ENCODE results near the gene CRIP3.

CRIP3 gene

GRCh38 chr6:43284991-43285781, 23.4 kb downstream of the CRIP3 start:
- Mint-ChIP-seq H3K4me3 (no peak overlapping the region), H3K9me3 (no peaks in the 10 kb centered on the region), H3K36me3 (no peaks in the 10 kb centered on the region), H3K4me1 (no peaks in the 10 kb centered on the region), H3K27ac (no peak overlapping the region), H3K27me3 (peaks cover 17% of the 10 kb centered on the region)

GRCh38 chr6:43283905-43284304, 24.7 kb downstream of the CRIP3 start:
- H3K27me3 Mint-ChIP-seq = peaks cover 17% of the 10 kb centered on the region
- H3K27ac Mint-ChIP-seq = no peak overlapping the region

DNA sequence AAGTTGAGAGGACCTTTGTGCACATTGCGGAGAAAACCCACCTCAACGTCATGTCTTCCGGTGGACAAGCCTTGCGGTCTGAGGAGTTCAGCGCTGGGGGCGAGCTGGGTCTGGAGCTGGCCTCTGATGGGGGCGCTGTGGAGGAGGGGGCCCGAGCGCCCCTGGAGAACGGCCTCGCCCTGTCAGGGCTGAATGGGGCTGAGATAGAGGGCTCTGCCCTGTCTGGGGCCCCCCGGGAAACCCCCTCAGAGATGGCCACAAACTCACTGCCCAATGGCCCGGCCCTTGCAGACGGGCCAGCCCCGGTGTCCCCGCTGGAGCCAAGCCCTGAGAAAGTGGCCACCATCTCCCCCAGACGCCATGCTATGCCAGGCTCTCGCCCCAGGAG, 25.1 kb downstream of the CRIP3 start:
- H3K36me3 Mint-ChIP-seq = no peaks in the 10 kb centered on the region
- H3K4me3 Mint-ChIP-seq = no peak overlapping the region
- H3K9me3 Mint-ChIP-seq = no peaks in the 10 kb centered on the region
- H3K27me3 Mint-ChIP-seq = peaks cover 17% of the 10 kb centered on the region
- H3K4me1 Mint-ChIP-seq = no peaks in the 10 kb centered on the region
- no peak overlapping the region for H3K27ac Mint-ChIP-seq

More at GRCh38 chr6:43283905-43284304, 24.7 kb downstream of the CRIP3 start:
- H3K4me1 Mint-ChIP-seq = no peaks in the 10 kb centered on the region
- no peak overlapping the region for H3K4me3 Mint-ChIP-seq
- H3K36me3 Mint-ChIP-seq = no peaks in the 10 kb centered on the region
- no peaks in the 10 kb centered on the region for H3K9me3 Mint-ChIP-seq

GRCh38 chr6:43282636-43283513, 25.8 kb downstream of the CRIP3 start:
- Mint-ChIP-seq H3K4me1 (no peaks in the 10 kb centered on the region), H3K36me3 (no peaks in the 10 kb centered on the region), H3K27me3 (peaks cover 17% of the 10 kb centered on the region), H3K9me3 (no peaks in the 10 kb centered on the region), H3K27ac (no peak overlapping the region), H3K4me3 (no peak overlapping the region)

DNA sequence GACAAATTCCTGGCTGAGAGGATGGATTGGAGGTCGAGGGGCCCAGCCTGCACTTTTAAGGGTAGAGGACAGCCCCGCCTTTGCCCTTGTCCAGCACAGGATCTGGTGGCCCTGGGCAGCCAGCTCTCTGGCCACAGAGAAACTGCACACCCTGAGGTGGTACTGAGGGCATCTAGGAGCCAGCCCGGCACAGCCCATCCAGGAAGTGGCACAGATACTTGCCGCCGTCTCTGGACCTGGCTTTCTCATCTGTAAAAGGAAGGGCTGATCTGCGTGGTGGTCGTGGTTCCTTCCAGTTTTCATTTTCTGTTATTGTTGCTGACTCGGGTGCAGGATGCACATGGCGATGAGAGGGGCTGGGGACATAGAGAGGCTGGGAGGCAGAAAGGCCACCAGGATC, 26.6 kb downstream of the CRIP3 start:
- no peaks in the 10 kb centered on the region for H3K36me3 Mint-ChIP-seq
- H3K4me1 Mint-ChIP-seq = no peaks in the 10 kb centered on the region
- no peak overlapping the region for H3K4me3 Mint-ChIP-seq
- no peaks in the 10 kb centered on the region for H3K9me3 Mint-ChIP-seq
- no peak overlapping the region for H3K27ac Mint-ChIP-seq
- peaks cover 17% of the 10 kb centered on the region for H3K27me3 Mint-ChIP-seq

GRCh38 chr6:43280234-43280633, 28.4 kb downstream of the CRIP3 start:
- H3K4me1 Mint-ChIP-seq = peaks cover 6% of the 10 kb centered on the region
- H3K27ac Mint-ChIP-seq = no peak overlapping the region

GRCh38 chr6:43278524-43279078, 30.0 kb downstream of the CRIP3 start:
- Mint-ChIP-seq H3K27ac (no peak overlapping the region), H3K4me3 (no peak overlapping the region), H3K9me3 (no peaks in the 10 kb centered on the region), H3K4me1 (peaks cover 6% of the 10 kb centered on the region), H3K36me3 (no peaks in the 10 kb centered on the region), H3K27me3 (peaks cover 10% of the 10 kb centered on the region)

More at GRCh38 chr6:43280234-43280633, 28.4 kb downstream of the CRIP3 start:
- H3K4me3 Mint-ChIP-seq = no peak overlapping the region
- H3K9me3 Mint-ChIP-seq = no peaks in the 10 kb centered on the region
- peaks cover 9% of the 10 kb centered on the region for H3K27me3 Mint-ChIP-seq
- H3K36me3 Mint-ChIP-seq = no peaks in the 10 kb centered on the region

GRCh38 chr6:43277643-43278523, 30.7 kb downstream of the CRIP3 start:
- Mint-ChIP-seq H3K36me3 (no peaks in the 10 kb centered on the region), H3K27me3 (peaks cover 10% of the 10 kb centered on the region), H3K9me3 (no peaks in the 10 kb centered on the region), H3K27ac (no peak overlapping the region), H3K4me3 (peak overlapping the region; percentile 13), H3K4me1 (peaks cover 6% of the 10 kb centered on the region)

DNA sequence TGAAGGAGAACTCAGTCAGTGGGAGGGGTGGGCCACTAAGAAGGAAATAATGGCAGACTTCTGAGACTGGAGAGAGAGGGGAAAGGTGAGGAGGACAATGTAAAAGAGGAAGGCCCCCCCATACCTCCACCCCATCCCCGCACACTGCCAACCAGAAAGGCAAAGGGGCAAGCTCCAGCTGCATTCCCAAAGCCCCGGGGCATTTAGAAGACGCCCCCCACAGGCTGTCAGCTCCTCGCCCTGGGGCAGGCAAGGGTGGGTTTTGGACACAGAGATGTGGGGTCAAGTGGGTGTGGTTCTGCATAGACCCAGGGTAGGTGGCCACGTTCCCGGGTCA, 31.4 kb downstream of the CRIP3 start:
- no peaks in the 10 kb centered on the region for H3K9me3 Mint-ChIP-seq
- H3K27ac Mint-ChIP-seq = no peak overlapping the region
- no peak overlapping the region for H3K4me3 Mint-ChIP-seq
- peaks cover 6% of the 10 kb centered on the region for H3K4me1 Mint-ChIP-seq
- H3K27me3 Mint-ChIP-seq = peaks cover 10% of the 10 kb centered on the region
- H3K36me3 Mint-ChIP-seq = no peaks in the 10 kb centered on the region

- peaks cover 10% of the 10 kb centered on the region for H3K27me3 Mint-ChIP-seq
- H3K4me1 Mint-ChIP-seq = peaks cover 6% of the 10 kb centered on the region
- no peak overlapping the region for H3K27ac Mint-ChIP-seq
- no peaks in the 10 kb centered on the region for H3K36me3 Mint-ChIP-seq
- no peaks in the 10 kb centered on the region for H3K9me3 Mint-ChIP-seq
- peak overlapping the region; percentile 88 for H3K4me3 Mint-ChIP-seq
Measured at GRCh38 chr6:43276577-43277305, 31.9 kb downstream of the CRIP3 start.

DNA sequence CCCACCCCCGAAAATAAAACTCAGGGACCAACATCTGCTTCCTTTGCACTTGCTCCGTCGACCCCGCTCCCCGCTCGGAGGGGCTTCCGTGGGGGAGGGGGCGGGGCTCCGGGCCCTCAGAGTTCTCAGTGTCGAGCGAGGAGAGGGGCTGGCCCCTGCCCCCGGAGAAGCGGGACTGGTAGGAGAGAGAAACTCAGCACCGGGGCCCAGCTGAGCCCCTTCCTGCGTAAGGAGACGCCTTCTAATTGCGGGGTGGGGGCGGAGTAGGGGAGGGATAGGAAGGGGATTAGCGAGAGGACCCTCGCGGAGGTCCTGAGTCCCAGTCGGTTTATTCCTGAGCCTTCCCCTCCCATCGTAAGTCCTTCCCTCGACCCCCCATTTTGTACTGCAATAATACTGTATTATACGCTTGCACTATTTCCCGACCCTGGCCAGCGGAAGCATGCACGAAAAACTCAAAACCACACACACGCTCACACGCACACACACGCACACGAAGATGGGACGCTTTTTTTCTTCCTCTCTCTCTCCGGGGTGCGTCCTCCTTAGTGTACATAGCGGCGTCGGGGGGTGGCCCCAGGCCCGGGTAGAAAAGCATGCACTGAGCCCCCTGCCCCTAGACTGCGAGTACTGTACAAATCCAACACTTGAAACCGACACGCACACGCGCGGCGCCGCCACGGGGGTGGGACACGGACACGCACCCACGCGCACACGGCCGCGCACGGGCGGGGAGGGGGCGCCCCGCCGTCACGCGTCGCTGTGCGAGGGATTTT, 32.6 kb downstream of the CRIP3 start:
- H3K27me3 Mint-ChIP-seq = peaks cover 6% of the 10 kb centered on the region

DNA sequence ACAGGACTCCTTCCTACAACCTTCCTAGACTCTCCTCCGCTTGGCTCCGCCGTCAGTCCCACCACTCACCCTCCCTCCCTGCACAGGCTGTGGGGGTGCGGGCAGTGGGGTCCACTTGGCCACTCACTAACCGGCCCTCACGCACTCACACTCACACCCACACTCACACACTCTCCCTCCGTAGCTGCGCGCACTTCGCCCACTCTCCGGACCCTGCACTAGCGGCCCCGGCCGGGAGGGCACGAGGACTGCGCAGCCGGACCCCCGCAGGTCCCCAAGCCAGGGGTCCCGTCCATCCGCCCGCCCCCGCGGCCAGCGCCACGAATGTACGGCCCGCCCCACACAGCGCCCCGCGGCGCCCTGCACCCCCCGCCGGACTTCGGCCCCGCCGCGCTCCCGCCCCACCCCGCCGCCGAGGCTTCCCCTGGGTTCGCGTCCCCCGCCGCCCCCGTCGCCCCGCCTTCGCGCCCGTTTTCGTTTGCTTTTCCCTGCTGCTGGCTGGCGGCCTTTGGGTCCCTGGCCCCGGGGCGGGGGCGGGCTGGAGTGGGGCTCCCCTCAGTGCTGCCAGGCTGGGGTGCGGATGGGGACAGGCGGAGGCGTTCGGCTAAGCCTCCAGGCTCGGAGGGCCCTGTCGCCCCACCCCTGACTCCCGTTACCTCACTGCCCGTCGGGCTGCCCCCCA, 33.6 kb downstream of the CRIP3 start:
- Mint-ChIP-seq H3K9me3 (no peaks in the 10 kb centered on the region), H3K27me3 (peaks cover 1% of the 10 kb centered on the region), H3K27ac (no peak overlapping the region), H3K36me3 (no peaks in the 10 kb centered on the region), H3K4me3 (peak overlapping the region; percentile 73), H3K4me1 (peaks cover 8% of the 10 kb centered on the region)

More for the DNA sequence above, 32.6 kb downstream of the CRIP3 start:
- H3K4me1 Mint-ChIP-seq = peaks cover 6% of the 10 kb centered on the region
- peak overlapping the region; percentile 88 for H3K4me3 Mint-ChIP-seq
- H3K27ac Mint-ChIP-seq = no peak overlapping the region
- H3K36me3 Mint-ChIP-seq = no peaks in the 10 kb centered on the region
- no peaks in the 10 kb centered on the region for H3K9me3 Mint-ChIP-seq

GRCh38 chr6:43274127-43274915, 34.3 kb downstream of the CRIP3 start:
- no peaks in the 10 kb centered on the region for H3K36me3 Mint-ChIP-seq
- H3K4me3 Mint-ChIP-seq = peak overlapping the region; percentile 73
- peak overlapping the region; percentile 23 for H3K27ac Mint-ChIP-seq
- H3K27me3 Mint-ChIP-seq = peaks cover 1% of the 10 kb centered on the region
- no peaks in the 10 kb centered on the region for H3K9me3 Mint-ChIP-seq
- peaks cover 10% of the 10 kb centered on the region for H3K4me1 Mint-ChIP-seq
